Loucy (cell line): ENCODE measurements around the gene ATAD2B.

Source experiments
- H2AFZ ChIP-seq: fragments of 200-600 bp; sonication (generic); 2 replicates; pipeline ENCODE4 v1.6.0; 2016; ENCODE audit warnings: antibody characterized with exemption, mild to moderate bottlenecking, low read length, moderate library complexity
- H3F3A ChIP-seq: fragments of 200-600 bp; 2 replicates; pipeline ENCODE4 v1.6.0; 2016; ENCODE audit warnings: antibody characterized with exemption, low read depth, mild to moderate bottlenecking
- H3K27me3 ChIP-seq: fragments of 200-600 bp; sonication (generic); 2 replicates; pipeline ENCODE4 v1.6.1; 2014; ENCODE audit warnings: low read length, mild to moderate bottlenecking; ENCODE audit not compliant: insufficient read depth, poor library complexity, severe bottlenecking
- H3K36me3 ChIP-seq: fragments of 200-600 bp; sonication (generic); 2 replicates; pipeline ENCODE4 v1.6.1; 2016; ENCODE audit warnings: low read length; ENCODE audit not compliant: insufficient read depth
- H3K4me1 ChIP-seq: fragments of 200-600 bp; sonication (generic); 2 replicates; pipeline ENCODE4 v1.5.1; 2014; ENCODE audit warnings: low read length, mild to moderate bottlenecking; ENCODE audit not compliant: insufficient read depth, poor library complexity, severe bottlenecking
- H3K4me2 ChIP-seq: fragments of 200-600 bp; sonication (generic); 2 replicates; pipeline ENCODE4 v1.6.0; 2014; ENCODE audit warnings: antibody characterized with exemption, low read length, low read depth, mild to moderate bottlenecking; ENCODE audit not compliant: poor library complexity, severe bottlenecking
- H3K4me3 ChIP-seq: fragments of 200-600 bp; sonication (generic); 2 replicates; pipeline ENCODE4 v1.5.1; 2014; ENCODE audit warnings: low read length, mild to moderate bottlenecking, mixed read lengths; ENCODE audit not compliant: poor library complexity, severe bottlenecking
- H3K79me2 ChIP-seq: fragments of 200-600 bp; sonication (generic); 2 replicates; pipeline ENCODE4 v1.6.1; 2014; ENCODE audit warnings: low read length; ENCODE audit not compliant: insufficient read depth
- H3K9ac ChIP-seq: fragments of 200-600 bp; sonication (generic); 2 replicates; pipeline ENCODE4 v1.6.0; 2014; ENCODE audit warnings: mild to moderate bottlenecking, low read depth, low read length, moderate library complexity; ENCODE audit not compliant: poor library complexity, severe bottlenecking
- H3K9me2 ChIP-seq: fragments of 200-600 bp; sonication (generic); replicated peaks from 2 replicates; pipeline ENCODE4 v1.6.1; 2016; ENCODE audit warnings: low read depth, low read length, mixed read lengths
- H3K9me3 ChIP-seq: fragments of 200-600 bp; sonication (generic); 2 replicates; pipeline ENCODE4 v1.6.1; 2014; ENCODE audit warnings: mild to moderate bottlenecking, antibody characterized with exemption, low read length, low read depth; ENCODE audit not compliant: insufficient read depth
- H4K20me1 ChIP-seq: fragments of 200-600 bp; sonication (generic); 2 replicates; pipeline ENCODE4 v1.6.0; 2014; ENCODE audit warnings: antibody characterized with exemption, low read length, mild to moderate bottlenecking; ENCODE audit not compliant: insufficient read depth, poor library complexity, severe bottlenecking
- EZH2phosphoT487 ChIP-seq: fragments of 200-600 bp; IDR thresholded peaks from 2 replicates; pipeline ENCODE4 v1.6.1; 2018; ENCODE audit warnings: antibody characterized with exemption, mild to moderate bottlenecking, moderate library complexity, borderline replicate concordance
- TF ChIP-seq, protein P1 (sequence below): fragments of 200-600 bp; sonication (generic); conservative IDR thresholded peaks from 2 replicates; pipeline ENCODE4 v1.5.1; 2014; ENCODE audit warnings: mild to moderate bottlenecking, antibody characterized with exemption, low read length

The ATAD2B gene

DNA sequence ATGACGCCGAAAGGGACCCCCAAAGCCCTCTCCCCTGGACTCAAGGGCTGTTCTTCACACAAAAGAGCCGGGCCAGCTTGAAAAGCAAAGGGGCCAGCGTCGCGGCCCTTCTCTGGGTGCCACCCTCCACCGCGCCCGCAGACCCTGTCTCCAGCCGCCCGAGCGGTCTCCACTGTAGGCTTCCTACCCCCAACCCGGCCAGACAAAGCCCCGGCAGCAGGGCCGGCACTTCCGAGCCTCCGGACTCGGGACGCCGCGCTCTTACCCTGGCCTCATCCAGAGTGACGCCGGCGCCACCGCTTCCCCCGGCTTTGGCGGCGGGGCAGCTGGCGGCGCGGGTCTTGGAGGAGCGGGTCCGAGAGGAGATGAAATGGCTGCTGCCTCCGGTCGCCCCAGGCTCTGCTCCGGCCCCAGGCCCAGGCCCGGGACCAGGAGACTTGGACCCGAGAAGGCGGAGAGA, 603 bp downstream of the ATAD2B start:
- Histone ChIP-seq H3K4me1 (peaks cover 55% of the 10 kb centered on the region), H3K4me2 (peak overlapping the region; percentile 94), H4K20me1 (peaks cover 44% of the 10 kb centered on the region), H3K36me3 (no peaks in the 10 kb centered on the region), H3K4me3 (peak overlapping the region; percentile 96), H3K27me3 (peaks cover 7% of the 10 kb centered on the region), H3F3A (no peaks in the 10 kb centered on the region), H3K9ac (peak overlapping the region; percentile 99), H3K9me3 (no peaks in the 10 kb centered on the region), H2AFZ (peak overlapping the region; percentile 91), H3K79me2 (peaks cover 74% of the 10 kb centered on the region), H3K9me2 (no peaks in the 10 kb centered on the region)
- TF ChIP-seq EZH2phosphoT487 = no peak
- TF ChIP-seq, protein P1, sequence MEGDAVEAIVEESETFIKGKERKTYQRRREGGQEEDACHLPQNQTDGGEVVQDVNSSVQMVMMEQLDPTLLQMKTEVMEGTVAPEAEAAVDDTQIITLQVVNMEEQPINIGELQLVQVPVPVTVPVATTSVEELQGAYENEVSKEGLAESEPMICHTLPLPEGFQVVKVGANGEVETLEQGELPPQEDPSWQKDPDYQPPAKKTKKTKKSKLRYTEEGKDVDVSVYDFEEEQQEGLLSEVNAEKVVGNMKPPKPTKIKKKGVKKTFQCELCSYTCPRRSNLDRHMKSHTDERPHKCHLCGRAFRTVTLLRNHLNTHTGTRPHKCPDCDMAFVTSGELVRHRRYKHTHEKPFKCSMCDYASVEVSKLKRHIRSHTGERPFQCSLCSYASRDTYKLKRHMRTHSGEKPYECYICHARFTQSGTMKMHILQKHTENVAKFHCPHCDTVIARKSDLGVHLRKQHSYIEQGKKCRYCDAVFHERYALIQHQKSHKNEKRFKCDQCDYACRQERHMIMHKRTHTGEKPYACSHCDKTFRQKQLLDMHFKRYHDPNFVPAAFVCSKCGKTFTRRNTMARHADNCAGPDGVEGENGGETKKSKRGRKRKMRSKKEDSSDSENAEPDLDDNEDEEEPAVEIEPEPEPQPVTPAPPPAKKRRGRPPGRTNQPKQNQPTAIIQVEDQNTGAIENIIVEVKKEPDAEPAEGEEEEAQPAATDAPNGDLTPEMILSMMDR = no peak

DNA sequence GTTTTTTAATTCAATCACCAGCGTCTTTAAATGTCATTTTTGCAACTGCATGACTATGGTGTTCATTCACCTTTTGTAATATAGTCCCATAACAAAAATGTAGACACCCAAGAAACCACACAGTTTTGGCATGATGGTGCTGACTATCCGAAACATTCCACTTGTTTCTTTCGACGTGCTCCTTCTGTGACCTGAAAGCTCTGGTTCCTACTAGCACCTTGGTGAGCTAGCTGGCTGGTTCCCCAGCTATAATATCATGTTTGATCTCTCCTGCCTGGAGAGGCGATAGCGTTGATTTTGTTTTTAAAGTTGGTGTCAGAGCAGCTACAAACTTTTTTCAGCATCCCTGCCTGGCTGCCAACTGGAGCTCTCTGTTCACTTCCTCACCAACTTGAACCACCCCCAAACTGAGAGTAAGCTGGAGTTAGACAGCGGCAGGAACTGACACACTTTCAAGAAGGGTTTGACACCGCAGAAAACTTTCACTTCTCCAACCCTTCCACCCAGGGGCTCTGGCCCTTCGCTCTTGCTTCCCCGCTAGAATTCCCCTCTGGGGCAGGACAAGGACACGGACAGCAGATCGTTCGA, 1.1 kb downstream of the ATAD2B start:
- Histone ChIP-seq H3K4me1 (peaks cover 58% of the 10 kb centered on the region), H3K79me2 (peaks cover 79% of the 10 kb centered on the region), H3K36me3 (no peaks in the 10 kb centered on the region), H3K27me3 (peaks cover 7% of the 10 kb centered on the region), H2AFZ (peak overlapping the region; percentile 91), H3F3A (no peaks in the 10 kb centered on the region), H3K4me2 (peak overlapping the region; percentile 94), H4K20me1 (peaks cover 46% of the 10 kb centered on the region), H3K4me3 (peak overlapping the region; percentile 96), H3K9ac (peak overlapping the region; percentile 99), H3K9me2 (no peaks in the 10 kb centered on the region), H3K9me3 (no peaks in the 10 kb centered on the region)
- no peak for TF ChIP-seq EZH2phosphoT487
- TF ChIP-seq, protein P1 = no peak

DNA sequence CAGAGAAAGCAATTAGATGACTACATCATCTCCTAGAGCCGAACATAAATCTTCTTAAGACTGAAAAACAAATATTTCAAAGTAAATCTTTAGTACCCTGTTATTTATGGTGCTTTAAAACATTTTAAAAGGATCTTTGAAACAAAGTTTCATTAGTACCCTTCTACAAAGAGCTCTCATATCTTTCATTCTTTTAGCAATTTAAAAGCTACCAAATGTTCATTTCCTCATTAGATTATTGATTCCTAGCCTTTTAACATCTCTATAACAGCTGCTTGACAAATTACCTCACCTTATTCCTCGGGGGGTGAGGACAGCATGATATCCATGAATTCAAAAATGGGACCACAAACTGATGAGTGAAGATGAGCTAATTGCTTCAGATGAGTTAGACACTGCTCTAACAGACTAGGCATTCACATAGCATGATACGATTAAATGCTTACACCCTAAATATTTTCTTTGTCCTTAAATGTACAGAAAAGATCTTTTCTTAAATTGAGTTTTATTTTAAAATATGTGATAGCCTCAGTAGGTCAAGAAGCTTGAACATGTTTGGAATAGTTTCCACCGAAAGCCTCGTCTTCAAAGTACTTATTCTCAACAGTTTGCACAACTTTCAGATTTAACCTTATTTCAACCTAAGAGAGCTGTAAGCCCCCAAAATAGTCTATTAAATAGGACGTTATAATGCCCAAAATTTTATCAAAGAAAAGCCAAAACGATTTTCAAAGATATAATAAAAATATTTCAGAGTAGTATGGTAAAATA, 2.1 kb downstream of the ATAD2B start:
- Histone ChIP-seq H3K4me3 (peak overlapping the region; percentile 96), H3K9me3 (no peaks in the 10 kb centered on the region), H3K27me3 (peaks cover 7% of the 10 kb centered on the region), H3F3A (no peaks in the 10 kb centered on the region), H4K20me1 (peaks cover 56% of the 10 kb centered on the region), H3K9ac (peak overlapping the region; percentile 99), H3K4me1 (peaks cover 64% of the 10 kb centered on the region), H3K36me3 (no peaks in the 10 kb centered on the region), H3K4me2 (peak overlapping the region; percentile 94), H2AFZ (no peak overlapping the region), H3K9me2 (no peaks in the 10 kb centered on the region), H3K79me2 (peaks cover 89% of the 10 kb centered on the region)
- TF ChIP-seq EZH2phosphoT487 = no peak
- TF ChIP-seq, protein P1 = no peak
